Panc1 (cell line): Measurements from ENCODE around the gene ASTN2. TPM values are rescaled to one million over a fixed set of nuclear protein-coding genes. Genes with fewer than 3 reads are reported as not detected.

ENCODE experiments used
- ATAC-seq: fragments of 200-7000 bp; cut with Tn5 transposase; 2 replicates; pipeline ENCODE4 v1.9.1; 2020; ENCODE audit warnings: mild to moderate bottlenecking, moderate library complexity
- BruUV-seq: library from RNA; stranded (reverse); fragments of 400-500 nt; replicated peaks from 2 replicates; lab custom pipeline; 2021; lab: Mats Ljungman, UMichigan
- CTCF ChIA-PET: fragments of 300-600 bp; sonication (Branson Sonifier 250); formaldehyde crosslinking; loops from one replicate; lab custom pipeline; 2022; ENCODE audit warnings: antibody characterized with exemption; lab: Charles Lee
- POLR2A ChIA-PET: fragments of 300-600 bp; sonication (Branson Sonifier 250); formaldehyde crosslinking; loops from one replicate; lab custom pipeline; 2022; ENCODE audit warnings: antibody characterized with exemption; lab: Charles Lee
- DNase-seq: peaks from one replicate; pipeline ENCODE4 v3.0.0-alpha.2; 2010; ENCODE audit warnings: low read depth, low spot score
- H3K27ac ChIP-seq: 2 replicates; pipeline ENCODE4 v1.5.1; 2011; ENCODE audit warnings: mild to moderate bottlenecking, low read length, inconsistent platforms
- H3K27me3 ChIP-seq: fragments of 200-500 bp; sonication (Bioruptor generic); 2 replicates; pipeline ENCODE4 v1.6.0; 2014; ENCODE audit warnings: low read length, inconsistent platforms; ENCODE audit not compliant: control insufficient read depth, insufficient read depth
- H3K36me3 ChIP-seq: fragments of 200-500 bp; sonication (Bioruptor generic); 2 replicates; pipeline ENCODE4 v1.5.1; 2014; ENCODE audit warnings: inconsistent platforms, mild to moderate bottlenecking, low read length, moderate library complexity; ENCODE audit not compliant: control insufficient read depth, insufficient read depth
- H3K4me1 ChIP-seq: 2 replicates; pipeline ENCODE4 v1.5.1; 2011; ENCODE audit warnings: inconsistent platforms, mild to moderate bottlenecking, low read length, moderate library complexity; ENCODE audit not compliant: control insufficient read depth, insufficient read depth
- H3K4me3 ChIP-seq, 2 experiments: 2 replicates each; pipeline ENCODE4 v1.5.1; 2011 to 2012; ENCODE audit warnings: low read depth in 2 of 2, low read length in 2 of 2, mild to moderate bottlenecking in 2 of 2, inconsistent platforms in 1 of 2, moderate library complexity in 1 of 2
- H3K9me3 ChIP-seq: fragments of 200-500 bp; sonication (Bioruptor generic); 2 replicates; pipeline ENCODE4 v1.5.1; 2014; ENCODE audit warnings: low read depth, mild to moderate bottlenecking, inconsistent platforms, low read length, moderate library complexity; ENCODE audit not compliant: control insufficient read depth, insufficient read depth
- POLR2AphosphoS5 ChIP-seq: IDR thresholded peaks from 2 replicates; pipeline ENCODE4 v1.6.1; 2012; ENCODE audit warnings: mild to moderate bottlenecking, low read depth, low read length, moderate library complexity
- SIN3A ChIP-seq: IDR thresholded peaks from 2 replicates; pipeline ENCODE4 v1.6.1; 2012; ENCODE audit warnings: low read depth, mild to moderate bottlenecking, low read length, moderate library complexity, borderline replicate concordance; ENCODE audit not compliant: insufficient read depth
- TCF7L2 ChIP-seq: IDR thresholded peaks from 2 replicates; pipeline ENCODE4 v1.6.1; 2011; ENCODE audit warnings: mild to moderate bottlenecking, low read depth, low read length, inconsistent platforms
- in situ Hi-C: cut with HindIII; loops from 2 replicates; pipeline ENCODE4 v1.10.0; 2016; ENCODE audit warnings: low sequenced_read_pairs, low pct_unique_long_range_greater_than_20kb
- intact Hi-C: fragments of 100-400 bp; cut with micrococcal nuclease; formaldehyde crosslinking; loops from one replicate; pipeline ENCODE4 v1.10.0; 2022; ENCODE audit not compliant: unreplicated experiment
- total RNA-seq: library from RNA; stranded (reverse); gene quantifications from one replicate; pipeline ENCODE4 v1.2.1, GENCODE V29; 2021; ENCODE audit not compliant: unreplicated experiment
- TF ChIP-seq, protein P1 (sequence below), 2 experiments: IDR thresholded peaks; 2 replicates each; pipeline ENCODE4 v1.6.1; 2011 to 2012; ENCODE audit warnings: low read depth in 2 of 2, control low read depth in 1 of 2, low read length in 1 of 2, mild to moderate bottlenecking in 1 of 2, moderate library complexity in 1 of 2; ENCODE audit not compliant: insufficient read depth in 1 of 2
- TF ChIP-seq, protein P2 (sequence below): fragments of 450-650 bp; IDR thresholded peaks from 2 replicates; pipeline ENCODE4 v1.5.1; 2017; ENCODE audit warnings: mild to moderate bottlenecking

Gene ASTN2
- total RNA-seq, 1 experiment from 2014 or later, result 3.9 TPM

DNA sequence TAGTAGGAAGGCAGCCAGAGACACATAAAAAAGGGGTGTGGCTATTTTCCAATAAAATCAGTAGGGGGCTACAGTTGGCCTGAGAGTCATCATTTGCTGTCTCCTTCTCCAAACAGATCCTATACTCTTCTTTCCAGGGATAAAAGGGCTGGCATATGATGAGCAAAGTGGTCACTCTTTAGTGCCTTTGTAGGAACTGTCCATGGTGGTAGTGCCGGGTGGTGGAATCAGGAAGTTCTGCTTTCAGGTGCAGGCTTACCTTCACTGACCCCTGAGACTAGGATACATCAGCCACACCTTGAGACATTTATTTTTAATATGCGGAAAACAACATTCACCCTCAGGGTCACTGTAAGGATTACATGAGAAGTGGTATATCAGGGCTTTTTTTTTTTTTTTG lies 80.8 kb downstream of the ASTN2 start:
- Histone ChIP-seq H3K9me3 (no peaks in the 10 kb centered on the region), H3K27ac (no peak overlapping the region), H3K4me1 (no peaks in the 10 kb centered on the region), H3K4me3 (no peak overlapping the region), H3K27me3 (no peaks in the 10 kb centered on the region), H3K36me3 (no peaks in the 10 kb centered on the region)
- ATAC-seq (no peak), DNase-seq (no peak)
- CTCF ChIA-PET, result no interaction called here
- TF ChIP-seq, protein P1, sequence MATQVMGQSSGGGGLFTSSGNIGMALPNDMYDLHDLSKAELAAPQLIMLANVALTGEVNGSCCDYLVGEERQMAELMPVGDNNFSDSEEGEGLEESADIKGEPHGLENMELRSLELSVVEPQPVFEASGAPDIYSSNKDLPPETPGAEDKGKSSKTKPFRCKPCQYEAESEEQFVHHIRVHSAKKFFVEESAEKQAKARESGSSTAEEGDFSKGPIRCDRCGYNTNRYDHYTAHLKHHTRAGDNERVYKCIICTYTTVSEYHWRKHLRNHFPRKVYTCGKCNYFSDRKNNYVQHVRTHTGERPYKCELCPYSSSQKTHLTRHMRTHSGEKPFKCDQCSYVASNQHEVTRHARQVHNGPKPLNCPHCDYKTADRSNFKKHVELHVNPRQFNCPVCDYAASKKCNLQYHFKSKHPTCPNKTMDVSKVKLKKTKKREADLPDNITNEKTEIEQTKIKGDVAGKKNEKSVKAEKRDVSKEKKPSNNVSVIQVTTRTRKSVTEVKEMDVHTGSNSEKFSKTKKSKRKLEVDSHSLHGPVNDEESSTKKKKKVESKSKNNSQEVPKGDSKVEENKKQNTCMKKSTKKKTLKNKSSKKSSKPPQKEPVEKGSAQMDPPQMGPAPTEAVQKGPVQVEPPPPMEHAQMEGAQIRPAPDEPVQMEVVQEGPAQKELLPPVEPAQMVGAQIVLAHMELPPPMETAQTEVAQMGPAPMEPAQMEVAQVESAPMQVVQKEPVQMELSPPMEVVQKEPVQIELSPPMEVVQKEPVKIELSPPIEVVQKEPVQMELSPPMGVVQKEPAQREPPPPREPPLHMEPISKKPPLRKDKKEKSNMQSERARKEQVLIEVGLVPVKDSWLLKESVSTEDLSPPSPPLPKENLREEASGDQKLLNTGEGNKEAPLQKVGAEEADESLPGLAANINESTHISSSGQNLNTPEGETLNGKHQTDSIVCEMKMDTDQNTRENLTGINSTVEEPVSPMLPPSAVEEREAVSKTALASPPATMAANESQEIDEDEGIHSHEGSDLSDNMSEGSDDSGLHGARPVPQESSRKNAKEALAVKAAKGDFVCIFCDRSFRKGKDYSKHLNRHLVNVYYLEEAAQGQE (IDR thresholded peaks at IDR 0.05; ENCODE audit: insufficient read depth in 1 of 2, low read depth in 2 of 2, low read length in 1 of 2), result peak; percentile 45 to 48; a peak in 1 of 4 replicates
- TF ChIP-seq TCF7L2, result no peak
- BruUV-seq, result no TSS peak
- intact Hi-C loops, result no loop called here
- POLR2A ChIA-PET, result no interaction called here
- in situ Hi-C loops, result no loop called here

DNA sequence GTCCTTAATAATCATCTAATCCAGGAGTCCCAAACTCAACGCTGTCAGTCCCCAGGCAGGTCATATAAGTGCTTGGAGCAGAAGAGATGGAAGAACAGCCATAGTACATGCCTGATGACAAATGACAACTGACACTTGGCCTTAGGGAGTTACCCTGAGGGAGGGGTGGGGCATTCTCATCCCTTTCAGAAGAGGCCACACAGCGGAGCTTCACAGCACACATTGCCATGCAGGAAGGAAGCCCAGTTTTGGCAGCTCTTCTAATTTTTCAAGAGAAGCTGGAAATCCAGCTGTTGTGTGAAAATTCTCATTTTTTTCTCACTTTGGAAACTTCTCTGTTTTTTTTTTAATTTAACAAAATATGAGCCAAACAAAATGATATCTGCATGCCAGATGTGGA lies 89.0 kb downstream of the ASTN2 start:
- ATAC-seq, result no peak
- Histone ChIP-seq H3K4me1 (no peaks in the 10 kb centered on the region), H3K9me3 (no peaks in the 10 kb centered on the region), H3K4me3 (no peak overlapping the region), H3K27ac (no peak overlapping the region), H3K27me3 (no peaks in the 10 kb centered on the region), H3K36me3 (no peaks in the 10 kb centered on the region)
- BruUV-seq, result no TSS peak
- intact Hi-C loops (no loop called here), in situ Hi-C loops (no loop called here)
- ChIA-PET POLR2A (interaction anchor here (0.7 kb wide), 1 partner anchor 378 kb away, joined by 3 read pairs; no protein-coding TSS in a partner anchor), CTCF (no interaction called here)
- no peak for TF ChIP-seq TCF7L2
- TF ChIP-seq SIN3A, result no peak
- no peak for TF ChIP-seq POLR2AphosphoS5
- TF ChIP-seq, protein P2, sequence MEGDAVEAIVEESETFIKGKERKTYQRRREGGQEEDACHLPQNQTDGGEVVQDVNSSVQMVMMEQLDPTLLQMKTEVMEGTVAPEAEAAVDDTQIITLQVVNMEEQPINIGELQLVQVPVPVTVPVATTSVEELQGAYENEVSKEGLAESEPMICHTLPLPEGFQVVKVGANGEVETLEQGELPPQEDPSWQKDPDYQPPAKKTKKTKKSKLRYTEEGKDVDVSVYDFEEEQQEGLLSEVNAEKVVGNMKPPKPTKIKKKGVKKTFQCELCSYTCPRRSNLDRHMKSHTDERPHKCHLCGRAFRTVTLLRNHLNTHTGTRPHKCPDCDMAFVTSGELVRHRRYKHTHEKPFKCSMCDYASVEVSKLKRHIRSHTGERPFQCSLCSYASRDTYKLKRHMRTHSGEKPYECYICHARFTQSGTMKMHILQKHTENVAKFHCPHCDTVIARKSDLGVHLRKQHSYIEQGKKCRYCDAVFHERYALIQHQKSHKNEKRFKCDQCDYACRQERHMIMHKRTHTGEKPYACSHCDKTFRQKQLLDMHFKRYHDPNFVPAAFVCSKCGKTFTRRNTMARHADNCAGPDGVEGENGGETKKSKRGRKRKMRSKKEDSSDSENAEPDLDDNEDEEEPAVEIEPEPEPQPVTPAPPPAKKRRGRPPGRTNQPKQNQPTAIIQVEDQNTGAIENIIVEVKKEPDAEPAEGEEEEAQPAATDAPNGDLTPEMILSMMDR, result no peak
- TF ChIP-seq, protein P1 (IDR thresholded peaks at IDR 0.05; ENCODE audit: insufficient read depth in 1 of 2, low read depth in 2 of 2, low read length in 1 of 2), result no peak
- DNase-seq, result no peak
